Activated naive CD4-positive, alpha-beta T cell (primary cell): ENCODE data around the gene PIAS2.
A peak's percentile ranks its signal among the peaks of the same experiment; 100 is the strongest.
"Not testable (repeated sequence)": the region's sequence is repeated elsewhere in the genome, so short reads cannot be mapped to it uniquely, and the experiment has no call there.

ENCODE experiments used
- DNase-seq, 4 experiments: peaks; one replicate each; lab custom pipeline; 2025; lab: John Stamatoyannopoulos, UW

The PIAS2 gene, protein sequence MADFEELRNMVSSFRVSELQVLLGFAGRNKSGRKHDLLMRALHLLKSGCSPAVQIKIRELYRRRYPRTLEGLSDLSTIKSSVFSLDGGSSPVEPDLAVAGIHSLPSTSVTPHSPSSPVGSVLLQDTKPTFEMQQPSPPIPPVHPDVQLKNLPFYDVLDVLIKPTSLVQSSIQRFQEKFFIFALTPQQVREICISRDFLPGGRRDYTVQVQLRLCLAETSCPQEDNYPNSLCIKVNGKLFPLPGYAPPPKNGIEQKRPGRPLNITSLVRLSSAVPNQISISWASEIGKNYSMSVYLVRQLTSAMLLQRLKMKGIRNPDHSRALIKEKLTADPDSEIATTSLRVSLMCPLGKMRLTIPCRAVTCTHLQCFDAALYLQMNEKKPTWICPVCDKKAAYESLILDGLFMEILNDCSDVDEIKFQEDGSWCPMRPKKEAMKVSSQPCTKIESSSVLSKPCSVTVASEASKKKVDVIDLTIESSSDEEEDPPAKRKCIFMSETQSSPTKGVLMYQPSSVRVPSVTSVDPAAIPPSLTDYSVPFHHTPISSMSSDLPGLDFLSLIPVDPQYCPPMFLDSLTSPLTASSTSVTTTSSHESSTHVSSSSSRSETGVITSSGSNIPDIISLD

DNA sequence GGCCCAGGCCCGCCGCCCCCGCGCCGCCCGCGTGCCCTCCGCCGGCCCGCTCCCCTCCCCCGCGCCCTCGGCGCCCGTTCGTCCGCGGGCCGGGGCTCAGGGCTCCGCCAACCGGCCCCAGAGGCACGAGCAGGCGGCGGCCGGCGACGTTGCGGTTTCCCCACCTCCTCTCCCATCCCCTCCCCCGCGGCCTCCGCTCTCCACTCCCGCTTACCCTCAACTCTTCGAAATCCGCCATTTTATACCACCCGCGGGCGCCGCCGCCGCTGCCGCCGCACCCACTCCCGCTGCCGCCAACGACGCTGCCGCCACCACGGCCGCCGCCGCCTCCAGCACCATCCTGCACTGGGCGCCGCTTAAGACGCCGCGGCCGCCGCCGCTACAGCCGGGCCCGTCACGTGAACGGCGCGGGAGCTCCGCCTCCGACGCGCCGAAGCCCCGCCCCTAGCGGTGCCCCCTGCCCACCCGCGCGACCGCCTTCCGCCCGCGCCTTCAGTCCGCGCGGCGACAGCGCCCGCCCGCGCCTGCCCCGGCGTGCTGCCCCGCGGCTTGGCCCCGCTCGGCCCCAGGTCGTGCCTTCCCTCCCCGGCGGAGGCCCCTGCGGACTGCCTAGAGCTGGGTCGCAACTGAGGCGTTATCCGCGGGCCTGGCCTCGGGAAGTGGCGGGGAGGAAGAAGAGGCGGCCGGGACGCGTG lies at the start of gene PIAS2, which contains the start of gene KATNAL2:
PIAS2 (minus strand) TSS at position 400 of the 695 bp plus-strand sequence; CDS start at position 238, 162 bp downstream.
KATNAL2 (plus strand) TSS at position 495 of the 695 bp plus-strand sequence. CDS start 29,271 bp downstream, outside the sequence.
- peak; percentile 16 to 68 (median 46) for DNase-seq

DNA sequence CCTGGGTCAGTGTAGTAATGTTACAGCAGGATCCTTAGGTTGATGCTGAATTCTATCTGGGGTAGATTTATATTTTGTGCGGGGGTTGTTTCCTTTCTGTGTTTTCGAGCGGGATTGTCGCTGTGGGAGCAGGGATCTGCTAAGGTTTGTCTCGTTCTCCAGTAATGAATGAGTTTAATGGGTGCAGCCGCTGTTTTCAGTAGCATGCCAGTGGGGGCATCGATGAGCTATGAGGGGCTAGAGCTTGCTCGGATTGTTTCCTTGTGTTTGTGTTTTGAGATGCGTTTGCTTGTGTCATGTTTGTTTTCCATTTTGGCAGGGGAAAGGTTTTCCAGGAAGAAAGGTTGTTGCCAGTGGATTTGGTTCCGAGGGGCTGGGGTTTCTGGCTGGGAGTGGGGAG lies 49.0 kb upstream of the PIAS2 start:
- DNase-seq: not testable (repeated sequence)

DNA sequence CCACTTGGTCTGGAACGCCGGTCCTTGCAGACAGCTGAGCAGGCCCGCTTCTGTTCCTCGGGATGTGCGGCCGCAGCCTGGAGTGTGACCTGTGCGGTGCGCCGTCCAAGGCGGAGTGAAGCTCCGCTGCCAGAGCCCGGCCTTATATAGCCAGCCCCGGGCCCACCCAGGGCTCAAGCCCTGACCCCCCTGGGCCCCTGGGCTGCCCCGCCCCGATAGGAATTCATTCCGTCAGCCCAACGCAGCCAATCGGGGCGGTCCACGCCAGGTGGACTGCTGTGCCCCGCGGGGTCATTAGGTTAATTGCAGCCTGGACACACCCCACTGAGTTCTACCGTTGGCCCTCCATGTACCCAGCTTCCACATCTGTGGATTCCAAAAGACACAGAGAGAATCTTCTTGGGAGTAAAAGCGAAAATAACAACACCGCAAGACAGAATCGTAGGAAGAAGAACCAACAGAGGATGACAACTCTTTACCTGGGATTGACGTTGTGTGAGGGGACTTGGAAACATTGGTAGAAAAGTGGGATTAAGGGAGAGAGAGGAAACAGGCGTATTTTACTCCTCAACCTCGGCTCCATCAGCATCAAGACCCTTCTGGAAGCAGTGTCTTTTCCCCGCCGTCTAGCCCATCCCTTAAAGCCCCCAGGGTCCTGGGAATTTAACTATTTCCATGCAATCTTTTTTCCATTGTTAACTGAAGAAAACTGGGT lies 47.4 kb upstream of the PIAS2 start:
- not testable (repeated sequence) for DNase-seq

DNA sequence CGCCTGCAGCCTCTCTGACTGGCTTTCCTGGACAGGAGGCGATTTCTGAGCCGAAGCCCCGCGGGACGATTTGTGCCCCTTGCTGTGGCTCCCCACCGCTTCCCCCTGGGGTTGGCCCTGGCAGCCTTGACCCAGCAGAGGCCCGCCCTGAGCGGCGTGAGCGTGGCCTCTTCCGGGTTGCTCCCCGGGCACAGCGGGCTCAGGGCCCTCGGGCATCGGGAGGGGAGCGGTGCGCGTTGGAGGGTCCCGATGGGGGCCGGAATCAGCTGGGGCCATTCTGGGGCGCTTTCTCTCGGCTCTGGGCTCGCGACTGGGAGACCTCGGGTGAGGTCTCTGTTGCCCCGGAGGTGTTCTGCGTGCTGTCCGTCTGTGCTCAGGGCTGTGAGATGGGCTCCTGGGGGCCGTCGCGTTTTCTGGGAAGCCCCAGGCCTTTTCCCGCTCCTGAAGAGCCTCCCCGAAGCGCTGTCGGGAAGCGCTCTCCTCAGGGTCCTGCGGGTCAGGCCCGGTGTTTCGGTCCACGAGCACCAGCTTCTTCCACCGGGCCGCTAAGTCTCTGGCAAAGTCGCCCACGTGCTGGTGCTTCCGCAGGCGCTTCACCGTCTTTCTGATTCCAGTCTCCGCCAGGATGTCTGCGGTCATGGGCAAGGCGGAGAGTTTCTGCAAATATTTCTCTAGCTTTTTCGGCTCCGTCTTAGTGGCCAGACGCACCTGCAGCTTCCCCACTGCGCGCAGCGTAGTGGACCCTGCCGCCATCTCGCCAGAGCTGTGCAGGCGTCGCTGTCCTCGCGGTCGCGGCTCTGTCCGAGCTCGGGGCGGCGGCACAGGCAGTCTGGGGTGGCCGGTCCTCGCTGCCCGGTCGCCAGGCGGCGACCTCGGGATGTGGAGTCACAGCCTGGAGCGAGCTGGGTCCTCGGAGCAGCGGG lies 46.6 kb upstream of the PIAS2 start:
- not testable (repeated sequence) for DNase-seq

DNA sequence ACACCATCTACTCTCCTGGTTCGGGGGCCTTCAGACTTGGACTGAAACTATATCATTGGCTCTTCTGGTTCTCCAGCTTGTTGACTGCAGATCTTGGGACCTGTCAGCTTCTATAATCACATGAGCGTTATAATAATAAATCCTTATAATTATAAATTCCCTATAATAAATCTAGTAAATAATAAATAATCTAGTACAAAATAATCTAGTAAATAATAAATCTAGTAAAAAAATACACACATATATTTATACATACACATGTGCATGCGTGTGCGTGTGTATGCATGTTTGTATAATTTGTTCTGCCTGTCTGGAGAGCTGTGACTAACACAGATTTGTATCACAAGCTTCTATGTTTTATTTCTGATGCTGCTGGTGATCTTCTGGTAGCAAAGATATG lies 40.9 kb upstream of the PIAS2 start:
- no peak for DNase-seq

DNA sequence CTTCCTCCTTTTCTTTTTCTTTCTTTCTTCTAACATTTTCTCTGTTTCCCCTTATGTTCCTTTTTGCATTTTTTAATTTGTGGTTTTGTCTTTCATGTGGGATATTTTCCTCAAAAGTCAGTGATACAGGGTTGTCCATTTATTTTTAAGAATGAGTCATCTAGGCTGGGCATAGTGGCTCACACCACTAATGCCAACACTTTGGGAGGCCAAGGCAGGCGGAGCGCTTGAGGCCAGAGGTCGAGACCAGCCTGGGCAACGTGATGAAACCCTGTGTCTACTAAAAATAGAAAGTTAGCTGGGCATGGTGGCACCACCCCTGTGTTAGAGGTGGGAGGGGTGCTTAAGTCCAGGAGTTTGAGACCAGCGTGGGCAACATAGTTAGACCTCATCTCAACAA lies 35.9 kb upstream of the PIAS2 start:
- no peak for DNase-seq

DNA sequence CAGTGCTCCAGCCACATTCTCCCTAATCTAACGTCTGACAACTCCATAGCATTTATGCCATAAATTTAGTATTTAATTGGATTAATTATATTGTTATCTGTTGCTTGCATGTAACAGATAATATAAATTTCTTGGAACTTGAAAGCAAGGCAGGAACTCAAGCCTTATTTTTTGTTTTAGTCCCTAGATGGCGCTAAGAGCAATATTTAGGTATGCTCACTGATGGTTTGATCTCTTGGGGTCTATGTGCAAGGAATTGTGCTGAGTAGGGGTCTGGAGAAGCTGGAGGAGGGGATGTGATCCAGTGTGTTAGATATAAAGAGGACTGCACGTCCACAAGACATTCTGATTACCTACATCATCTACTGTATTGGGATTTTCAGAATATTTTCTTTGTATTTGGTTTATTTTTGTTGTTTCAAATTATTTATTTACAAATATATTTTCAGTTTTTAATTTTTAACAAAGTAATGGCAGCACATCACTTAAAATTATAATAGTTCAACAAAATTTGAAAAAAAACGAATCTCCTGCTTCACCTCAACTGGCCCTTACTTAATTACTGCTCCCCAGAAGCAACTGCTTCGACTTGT lies 32.9 kb upstream of the PIAS2 start:
- DNase-seq: no peak

DNA sequence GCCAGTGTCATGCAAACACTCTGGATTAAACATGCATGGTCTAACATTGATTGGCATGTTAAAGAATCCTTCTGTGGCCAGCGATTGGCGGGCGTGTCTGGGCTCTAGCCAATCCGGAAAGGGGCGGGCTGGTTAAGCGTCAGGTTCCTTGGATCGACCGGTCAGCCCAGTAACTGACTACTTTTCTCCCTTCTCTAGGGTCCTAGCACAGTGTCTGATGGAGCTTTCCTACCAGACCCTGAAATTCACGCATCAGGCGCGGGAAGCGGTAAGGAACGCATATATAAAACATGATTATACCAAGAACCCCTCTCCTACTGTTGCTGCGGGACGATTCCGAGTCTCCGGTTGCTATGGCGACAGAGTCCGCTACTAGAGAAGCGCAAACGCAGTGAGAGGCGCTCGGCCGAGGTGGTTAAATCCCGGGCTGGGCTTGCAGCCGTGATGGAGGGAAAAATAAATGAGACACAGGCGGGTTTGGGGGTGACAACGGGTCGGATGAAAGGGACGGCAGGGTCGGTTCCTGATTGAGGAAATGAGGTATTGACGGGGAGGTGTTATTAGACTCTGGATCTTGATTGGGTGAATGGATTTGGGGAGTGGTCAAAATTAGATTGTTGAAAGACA lies 29.5 kb upstream of the PIAS2 start:
- peak in 3 of 4 experiments; percentile 1 to 19 (median 6) for DNase-seq

DNA sequence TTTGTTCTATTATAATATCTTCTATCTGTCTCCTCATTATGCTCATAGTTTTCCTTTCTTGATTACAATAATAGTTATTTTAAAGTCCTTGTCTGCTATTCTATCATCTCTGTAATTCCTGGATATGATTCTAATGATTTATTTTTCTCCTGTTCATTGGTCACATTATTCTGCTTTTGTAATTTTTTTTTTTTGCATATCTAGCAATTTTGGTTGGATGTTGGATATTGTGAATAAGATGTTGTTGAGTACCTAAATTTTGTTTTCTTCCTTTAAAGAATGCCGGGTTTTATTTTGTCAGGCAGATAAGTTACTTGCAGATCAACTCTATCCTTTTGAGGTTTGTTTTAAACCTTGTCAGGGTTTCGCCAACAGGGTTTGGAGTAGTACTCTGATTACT lies 25.3 kb upstream of the PIAS2 start:
- DNase-seq: no peak

DNA sequence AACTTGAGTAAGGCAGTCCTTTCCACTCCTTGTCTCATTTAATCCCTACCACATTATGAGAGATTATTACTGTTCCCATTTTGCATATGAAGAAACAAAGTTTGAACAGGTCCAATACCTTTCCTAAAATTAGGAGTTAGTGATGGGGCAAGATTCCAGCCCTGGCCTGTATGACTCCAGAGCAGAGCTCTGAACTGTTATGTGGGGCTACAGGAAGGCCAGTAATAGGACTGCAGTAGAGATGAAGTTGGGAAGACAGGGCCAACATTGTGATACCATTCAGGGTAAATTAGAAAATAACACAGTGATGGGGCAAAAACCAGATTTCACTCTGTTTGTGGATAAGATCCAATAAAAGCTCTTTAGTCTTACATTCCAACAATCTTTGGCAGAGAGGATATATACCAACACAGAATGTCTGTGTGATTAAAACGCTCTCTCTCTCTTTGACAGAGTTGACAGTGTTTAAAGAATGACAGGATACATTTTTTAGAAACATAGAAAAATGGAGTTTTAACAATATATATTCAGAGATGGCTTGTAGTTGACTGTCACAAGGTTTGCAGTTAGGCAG lies 22.8 kb upstream of the PIAS2 start:
- no peak for DNase-seq

DNA sequence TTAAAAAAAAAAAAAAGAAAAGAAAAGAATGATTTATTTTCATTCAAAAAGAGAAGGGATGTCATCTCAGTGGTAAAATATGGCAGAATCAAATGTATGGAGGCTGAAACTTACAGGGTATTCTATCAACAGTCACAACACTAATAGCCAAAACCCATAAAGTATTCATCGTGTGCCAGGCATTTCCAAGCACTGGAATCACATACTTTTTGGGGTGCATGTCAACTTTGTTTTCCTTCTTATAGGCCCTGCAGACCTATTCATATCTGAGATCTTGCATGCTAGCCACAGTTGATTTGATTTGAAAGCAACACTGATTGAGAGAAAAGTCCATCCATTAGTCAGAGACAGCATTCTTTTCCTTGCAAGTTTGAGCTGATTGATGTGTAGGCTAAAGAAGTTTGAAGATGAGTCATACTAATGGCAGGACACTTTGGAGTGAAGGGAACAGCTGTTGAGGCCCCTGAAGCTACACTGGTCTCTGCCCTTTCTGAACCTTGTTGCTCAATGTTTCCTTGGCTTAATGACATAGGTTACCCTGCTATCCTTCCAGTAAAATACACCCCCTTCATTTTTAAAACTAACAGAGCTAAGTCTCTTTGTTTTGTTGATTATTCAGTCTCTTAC lies 22.1 kb upstream of the PIAS2 start:
- no peak for DNase-seq

DNA sequence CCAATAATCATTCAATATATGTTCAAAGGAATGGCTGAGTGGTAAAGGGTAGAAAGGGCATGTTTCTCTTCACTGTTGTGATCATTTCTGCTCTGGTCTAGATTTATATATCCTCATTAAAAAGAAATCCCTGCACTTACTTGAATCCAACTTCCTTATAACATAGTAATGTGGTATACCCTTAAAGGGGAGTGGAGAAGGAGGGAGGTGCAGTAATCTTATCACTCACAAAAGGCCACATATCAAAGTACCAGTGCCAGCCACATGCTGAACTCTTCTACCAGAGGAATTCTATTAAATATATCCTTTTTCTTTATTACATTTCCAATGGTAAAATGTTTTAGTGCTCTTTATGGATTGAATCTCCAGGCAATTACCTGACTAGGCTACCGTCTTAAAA lies 3.3 kb upstream of the PIAS2 start:
- DNase-seq: no peak

DNA sequence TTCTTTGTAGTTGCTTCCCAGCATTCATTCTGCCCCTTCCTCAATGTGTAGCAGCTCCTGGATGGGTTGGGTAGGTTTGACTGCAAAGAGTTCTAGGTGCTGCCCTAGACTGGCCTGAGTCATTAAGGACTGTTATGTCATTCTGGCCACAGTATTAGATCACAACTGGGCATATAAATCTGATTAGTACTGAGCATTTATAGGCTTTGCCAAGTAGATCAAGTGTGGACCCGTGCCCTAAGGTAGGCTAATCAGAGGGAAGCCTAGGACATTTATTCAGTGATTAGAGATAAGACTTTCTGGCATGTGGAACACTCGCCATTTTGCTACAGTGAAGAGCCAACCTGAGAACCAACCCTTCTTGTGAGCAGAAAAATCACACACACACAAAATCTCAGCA lies 2.8 kb upstream of the PIAS2 start:
- no peak for DNase-seq

DNA sequence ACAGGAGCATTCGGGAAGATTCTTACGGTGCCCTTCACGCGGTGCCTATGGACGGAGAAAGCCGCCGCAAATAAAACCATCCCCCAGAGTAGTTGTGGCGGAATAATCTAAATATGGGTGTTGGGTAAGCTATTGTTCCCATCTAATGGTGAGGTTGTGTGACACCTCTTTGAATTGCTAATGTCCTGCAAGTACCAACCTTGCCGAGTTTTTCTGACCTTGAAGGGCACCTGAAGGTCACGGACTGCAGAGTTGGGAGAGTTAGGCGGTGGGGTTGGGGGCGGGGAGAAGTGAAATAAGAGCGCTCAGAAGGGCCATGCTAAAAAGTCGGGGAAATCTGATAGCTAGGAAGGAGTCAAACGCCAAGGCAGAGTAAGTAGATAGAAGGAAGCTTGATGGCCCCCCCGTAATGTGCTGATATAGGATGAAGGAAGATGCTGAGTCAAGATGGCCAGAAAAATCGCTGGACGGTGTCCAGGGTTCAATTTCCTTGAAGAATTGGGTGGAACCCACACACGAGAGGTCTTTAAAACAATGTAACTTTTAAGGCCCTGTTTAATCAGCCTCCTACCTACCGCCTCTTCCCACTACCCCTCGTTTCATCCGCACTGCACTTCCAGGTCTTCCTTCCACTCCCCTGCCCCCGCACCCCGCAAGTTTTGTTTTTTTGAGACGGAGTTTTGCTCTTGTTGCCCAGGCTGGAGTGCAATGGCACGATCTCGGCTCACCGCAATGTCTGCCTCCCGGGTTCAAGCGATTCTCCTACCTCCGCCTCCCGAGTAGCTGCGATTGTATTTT lies 695 bp upstream of the PIAS2 start:
- DNase-seq: no peak

DNA sequence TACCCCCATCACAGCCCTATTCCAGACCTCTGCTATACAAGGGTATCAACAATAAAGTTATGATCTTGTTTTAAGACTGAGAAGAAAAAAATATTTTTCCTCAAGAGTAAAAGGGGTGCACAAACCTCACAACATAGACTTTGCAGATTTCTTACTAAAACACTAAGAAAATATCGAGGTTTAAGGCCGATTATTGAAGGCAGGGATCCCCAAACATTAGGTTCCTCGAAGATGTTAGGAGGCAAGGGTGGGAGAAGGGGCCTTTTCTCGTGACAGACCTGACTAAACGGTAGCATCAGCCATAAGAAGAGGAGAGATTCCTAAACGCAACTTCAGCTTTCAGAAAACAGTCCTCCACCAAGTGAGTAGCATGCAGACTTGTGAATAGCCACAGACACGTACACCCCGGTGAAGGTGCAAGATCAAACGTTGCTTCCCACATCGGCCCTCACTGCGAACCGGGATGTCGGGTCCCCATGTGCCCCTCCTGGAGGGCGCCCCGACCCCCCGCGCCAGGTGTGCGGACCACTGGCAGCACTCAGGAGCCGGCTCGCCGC lies 678 bp downstream of the PIAS2 start:
- DNase-seq: peak; percentile 6 to 38 (median 20)

DNA sequence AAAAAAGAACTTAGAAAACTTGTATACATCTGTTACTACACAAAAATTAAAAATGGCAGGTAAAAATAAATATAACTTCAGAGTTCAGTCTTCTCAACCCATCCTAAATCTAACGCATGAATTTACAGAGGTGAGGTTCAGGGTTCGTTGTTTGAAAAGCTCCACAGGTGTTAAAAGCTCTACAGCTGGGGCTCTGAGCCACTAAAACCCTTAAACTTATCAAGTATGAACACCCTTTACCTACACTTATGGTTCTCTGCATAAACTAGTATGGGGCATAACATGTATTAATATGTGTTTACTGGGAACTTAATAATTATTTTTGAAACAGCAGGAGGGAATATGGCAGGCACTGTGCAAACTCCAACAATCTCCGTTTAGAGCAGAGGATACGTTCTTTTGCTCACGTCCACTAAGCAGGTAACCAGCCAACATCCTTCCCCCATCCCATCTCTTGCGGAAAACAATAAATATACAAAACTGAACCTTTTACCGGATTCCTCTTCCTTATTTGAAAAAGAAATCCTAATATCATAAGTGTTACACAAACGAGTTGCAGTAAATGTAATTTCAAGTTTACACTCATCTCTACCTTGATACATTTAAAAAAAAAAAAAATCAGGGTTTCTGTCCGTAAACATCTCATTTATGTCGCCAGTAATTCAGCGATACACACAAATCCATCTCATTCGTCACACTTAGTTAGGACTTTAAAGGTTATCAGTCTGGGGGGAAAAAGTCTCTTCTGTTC lies 1.3 kb downstream of the PIAS2 start:
- no peak for DNase-seq

DNA sequence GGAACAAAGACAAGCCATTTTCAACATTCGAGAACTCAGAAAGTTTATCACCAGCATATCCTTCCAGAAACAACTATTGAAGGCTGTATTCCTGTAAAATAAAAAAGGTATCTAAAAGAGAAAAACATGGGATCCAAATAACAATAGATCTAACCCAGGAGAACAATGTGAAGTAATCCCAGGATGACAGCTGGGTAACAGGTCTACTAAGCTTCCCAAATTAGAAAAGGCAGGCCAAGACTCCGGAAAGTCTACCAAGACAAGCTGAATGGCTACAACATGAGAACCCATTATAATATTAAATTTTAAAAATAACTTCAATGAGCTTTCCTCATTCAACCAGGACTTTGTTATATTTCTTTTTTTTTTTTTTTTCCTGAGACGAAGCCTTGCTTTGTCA lies 6.5 kb downstream of the PIAS2 start:
- DNase-seq: no peak
